GM12874 (cell line): ENCODE results near the gene TRAF3.

Experiments
- TF ChIP-seq, protein P1 (sequence below): IDR thresholded peaks from 2 replicates; pipeline ENCODE4 v1.5.1; 2011; ENCODE audit warnings: low read depth, mild to moderate bottlenecking, control low read depth, low read length, moderate library complexity; ENCODE audit not compliant: insufficient read depth

Gene TRAF3

DNA sequence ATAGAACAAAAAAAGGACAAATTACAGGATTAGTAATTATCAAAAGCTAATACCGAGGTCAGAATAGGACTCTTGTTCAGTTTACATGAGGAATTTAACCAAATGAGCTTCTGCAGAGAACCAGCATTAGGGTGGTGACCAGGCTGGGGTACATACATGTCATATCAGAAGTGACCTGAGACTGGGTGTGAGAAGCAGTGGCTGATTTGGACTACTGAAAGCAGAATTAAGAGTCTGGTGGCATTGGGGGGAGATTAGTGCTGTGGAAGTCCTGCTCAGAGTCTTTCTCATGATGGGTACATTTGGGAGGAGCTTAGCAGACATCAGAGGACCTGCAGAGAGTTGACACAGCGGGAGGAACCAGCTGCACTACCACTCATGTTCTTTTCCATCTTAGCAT is 21.7 kb downstream of the TRAF3 start:
- TF ChIP-seq, protein P1, sequence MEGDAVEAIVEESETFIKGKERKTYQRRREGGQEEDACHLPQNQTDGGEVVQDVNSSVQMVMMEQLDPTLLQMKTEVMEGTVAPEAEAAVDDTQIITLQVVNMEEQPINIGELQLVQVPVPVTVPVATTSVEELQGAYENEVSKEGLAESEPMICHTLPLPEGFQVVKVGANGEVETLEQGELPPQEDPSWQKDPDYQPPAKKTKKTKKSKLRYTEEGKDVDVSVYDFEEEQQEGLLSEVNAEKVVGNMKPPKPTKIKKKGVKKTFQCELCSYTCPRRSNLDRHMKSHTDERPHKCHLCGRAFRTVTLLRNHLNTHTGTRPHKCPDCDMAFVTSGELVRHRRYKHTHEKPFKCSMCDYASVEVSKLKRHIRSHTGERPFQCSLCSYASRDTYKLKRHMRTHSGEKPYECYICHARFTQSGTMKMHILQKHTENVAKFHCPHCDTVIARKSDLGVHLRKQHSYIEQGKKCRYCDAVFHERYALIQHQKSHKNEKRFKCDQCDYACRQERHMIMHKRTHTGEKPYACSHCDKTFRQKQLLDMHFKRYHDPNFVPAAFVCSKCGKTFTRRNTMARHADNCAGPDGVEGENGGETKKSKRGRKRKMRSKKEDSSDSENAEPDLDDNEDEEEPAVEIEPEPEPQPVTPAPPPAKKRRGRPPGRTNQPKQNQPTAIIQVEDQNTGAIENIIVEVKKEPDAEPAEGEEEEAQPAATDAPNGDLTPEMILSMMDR, result no peak

DNA sequence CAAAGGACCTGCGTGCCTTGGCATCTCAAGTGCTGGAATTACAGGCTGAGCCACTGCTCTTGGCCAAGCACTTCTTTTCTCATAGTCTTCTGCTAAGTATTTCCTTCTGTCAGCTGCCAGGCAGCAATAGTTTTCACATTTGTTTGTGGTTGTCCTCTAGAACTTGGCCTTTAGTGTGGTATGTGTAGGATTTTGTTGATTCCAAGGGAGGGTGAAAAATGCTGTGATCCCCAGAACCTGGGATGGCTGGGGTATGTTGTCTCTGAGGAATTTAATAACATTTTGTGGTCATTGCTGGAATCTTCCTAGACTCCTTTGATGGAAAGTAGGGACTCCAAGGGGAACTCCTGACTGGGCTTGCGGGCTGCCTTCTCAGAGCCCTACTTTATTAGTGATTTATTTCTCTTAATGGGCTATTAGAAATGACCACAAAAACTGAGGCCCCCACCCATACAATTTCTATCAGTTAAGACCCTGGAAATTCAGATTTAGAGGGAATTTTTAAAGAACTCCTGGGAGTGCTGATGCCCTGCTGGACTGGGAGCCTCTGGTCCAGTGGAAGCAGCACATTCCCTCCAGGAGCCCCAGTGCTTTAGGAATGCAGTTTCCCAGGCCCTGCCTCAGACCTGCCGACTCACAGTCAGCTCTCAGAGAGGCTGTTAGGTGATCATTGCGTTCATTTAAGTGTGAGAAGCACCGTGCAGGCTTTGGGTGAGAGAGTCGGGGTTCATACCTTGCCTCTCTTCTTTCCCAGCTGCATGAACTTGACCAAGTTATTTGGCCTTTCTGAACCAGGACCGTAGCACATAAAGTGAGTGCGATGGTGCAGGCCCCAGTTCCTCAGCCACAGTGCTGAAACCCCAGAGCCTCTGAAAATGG is 22.7 kb downstream of the TRAF3 start:
- TF ChIP-seq, protein P1, result no peak

DNA sequence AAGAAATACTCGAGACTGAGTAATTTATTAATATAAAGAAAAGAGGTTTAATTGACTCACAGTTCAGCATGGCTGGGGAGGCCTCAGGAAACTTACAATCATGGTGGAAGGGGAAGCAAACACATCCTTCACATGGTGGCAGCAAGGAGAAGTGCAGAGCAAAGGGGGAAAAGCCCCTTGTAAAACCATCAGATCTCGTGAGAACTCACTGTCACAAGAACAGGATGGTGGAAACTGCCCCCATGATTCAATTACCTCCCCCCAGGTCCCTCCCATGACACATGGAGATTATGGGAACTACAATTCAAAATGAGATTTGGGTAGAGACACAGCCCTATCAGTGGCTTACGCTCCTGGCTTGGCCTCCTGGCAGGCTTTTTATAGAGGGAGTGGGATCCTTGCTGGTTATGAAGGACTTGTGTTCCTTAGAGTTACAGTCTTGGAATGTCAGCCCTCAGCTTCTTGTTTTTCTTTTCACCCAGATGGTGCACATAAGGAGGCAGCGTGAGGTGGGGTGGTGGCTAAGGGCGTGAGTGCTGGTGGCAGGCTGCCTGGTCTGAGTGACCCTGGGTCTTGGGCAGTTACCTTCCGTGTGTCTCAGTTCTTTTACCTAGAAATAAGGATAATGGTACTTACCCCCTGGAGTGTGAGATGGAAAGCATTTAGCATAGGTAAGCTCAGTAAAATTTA is 25.7 kb downstream of the TRAF3 start:
- TF ChIP-seq, protein P1, result no peak

DNA sequence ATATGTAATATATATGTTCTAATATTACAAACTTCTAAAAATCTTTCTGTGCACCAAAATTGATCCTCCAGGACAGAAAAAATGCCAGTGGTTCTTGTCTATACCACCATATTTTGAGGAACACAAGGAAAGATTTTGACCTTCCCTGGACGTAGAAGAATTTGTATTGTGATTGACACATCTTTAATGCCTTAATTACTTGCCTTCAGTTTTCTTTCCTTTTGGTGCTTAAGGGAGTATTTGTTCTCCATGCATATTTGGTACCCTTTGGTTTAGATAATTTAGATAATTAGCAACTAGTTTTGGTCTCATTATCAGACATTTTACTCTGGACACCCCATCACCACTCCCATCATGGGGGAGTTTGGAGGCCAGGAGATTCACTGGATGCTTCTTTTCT is 27.6 kb downstream of the TRAF3 start:
- TF ChIP-seq, protein P1, result no peak

DNA sequence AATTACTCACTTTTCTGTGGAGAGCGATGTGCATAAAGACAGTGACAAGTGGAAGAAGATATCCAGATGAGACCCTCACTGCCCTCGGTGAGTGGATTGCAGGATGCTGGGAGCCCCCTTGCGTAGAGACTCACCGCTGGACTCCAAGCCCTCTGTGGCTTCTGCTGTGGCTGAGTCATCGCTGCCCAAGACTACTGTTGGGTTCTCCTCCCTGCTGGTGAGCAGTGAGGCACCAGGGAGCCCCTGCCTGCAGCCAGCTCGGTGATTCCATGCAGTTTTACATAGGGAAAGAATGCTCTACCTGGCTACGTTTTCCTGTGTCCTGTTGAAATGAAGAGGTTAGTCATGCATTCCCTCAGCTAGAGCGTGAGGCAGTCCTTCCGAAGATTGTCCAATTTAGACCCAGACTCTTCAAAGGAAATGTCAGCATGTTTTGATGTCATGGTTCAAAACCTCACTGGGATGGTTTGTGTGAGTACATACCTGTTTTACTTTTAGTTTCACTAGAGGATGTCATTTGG is 28.2 kb downstream of the TRAF3 start:
- TF ChIP-seq, protein P1, result no peak

DNA sequence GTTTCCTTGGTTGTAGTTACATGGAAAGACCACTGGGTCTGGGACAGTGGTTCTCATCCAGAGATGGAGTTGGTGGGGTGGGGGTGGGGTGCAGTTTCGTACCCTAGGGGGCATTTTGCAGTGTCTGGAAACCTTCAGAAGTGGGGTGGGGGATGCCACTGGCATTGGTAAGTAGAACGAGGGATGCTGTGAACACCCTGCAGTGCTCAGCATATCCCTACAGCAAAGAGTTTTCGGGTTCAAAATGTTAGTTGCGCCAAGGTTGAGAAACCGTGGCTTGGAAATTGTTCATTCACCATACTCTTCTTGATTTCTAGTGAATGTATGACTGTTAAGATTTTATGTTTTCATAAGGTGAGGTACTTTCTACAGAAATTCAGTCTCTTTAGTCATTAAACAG is 28.7 kb downstream of the TRAF3 start:
- TF ChIP-seq, protein P1, result no peak

DNA sequence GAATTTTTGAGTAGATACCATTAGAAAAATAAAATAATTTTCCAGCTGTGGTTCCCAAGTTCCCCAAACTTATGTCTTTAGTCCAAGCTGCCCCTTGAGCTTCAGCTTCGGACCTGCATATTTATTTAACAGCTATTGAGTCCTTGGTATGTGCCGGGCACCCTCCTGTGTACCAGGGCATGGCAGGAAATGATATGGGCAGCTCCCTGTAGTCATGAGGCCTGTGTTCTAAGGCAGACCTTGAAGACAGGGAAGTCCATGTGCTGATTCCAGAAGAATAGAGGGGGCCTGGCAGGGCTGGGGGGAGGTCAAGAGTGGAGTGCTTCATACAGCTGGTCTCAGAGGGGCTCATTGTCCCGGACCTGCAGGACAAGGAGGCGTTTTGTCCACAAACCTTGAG is 29.2 kb downstream of the TRAF3 start:
- TF ChIP-seq, protein P1, result no peak
